GM12878 (cell line): Measurements from ENCODE around the gene PLIN3. TPM values are rescaled to one million over a fixed set of nuclear protein-coding genes. Genes with fewer than 3 reads are reported as not detected.

Experiments used
- ATF2 ChIP-seq: IDR thresholded peaks from 2 replicates; pipeline ENCODE4 v1.6.1; 2012; ENCODE audit warnings: low read length, inconsistent platforms
- BACH1 ChIP-seq: fragments of 450-650 bp; IDR thresholded peaks from 2 replicates; pipeline ENCODE4 v1.6.1; 2017; ENCODE audit warnings: mild to moderate bottlenecking, borderline replicate concordance
- BCL11A ChIP-seq: IDR thresholded peaks from 2 replicates; pipeline ENCODE4 v1.6.1; 2011; ENCODE audit warnings: low read depth, low read length
- CREB1 ChIP-seq: IDR thresholded peaks from 2 replicates; pipeline ENCODE4 v1.6.1; 2012; ENCODE audit warnings: low read depth, mild to moderate bottlenecking, inconsistent platforms
- E2F4 ChIP-seq: IDR thresholded peaks from 2 replicates; pipeline ENCODE4 v1.6.1; 2012; ENCODE audit warnings: low read depth, low read length, improper control_type of control experiment
- E4F1 ChIP-seq: fragments of 450-650 bp; IDR thresholded peaks from 2 replicates; pipeline ENCODE4 v1.6.1; 2018; ENCODE audit warnings: borderline replicate concordance, mild to moderate bottlenecking; ENCODE audit not compliant: partially characterized antibody
- EP300 ChIP-seq, 2 experiments: fragments of 150-350 bp in 1 of 2; IDR thresholded peaks; 2 replicates each; pipeline ENCODE4 v1.6.1; 2011 to 2012; ENCODE audit warnings: low read depth in 2 of 2, low read length in 2 of 2, borderline replicate concordance in 1 of 2, improper control_type of control experiment in 1 of 2, inconsistent platforms in 1 of 2; ENCODE audit not compliant: control insufficient read depth in 1 of 2
- FOS ChIP-seq: IDR thresholded peaks from 3 replicates; pipeline ENCODE4 v1.6.1; 2011; ENCODE audit warnings: borderline replicate concordance; ENCODE audit not compliant: insufficient read length; ENCODE audit errors: extremely low read depth
- GATAD2B ChIP-seq: fragments of 450-650 bp; conservative IDR thresholded peaks from 2 replicates; pipeline ENCODE4 v1.6.1; 2017; ENCODE audit warnings: low read depth, mild to moderate bottlenecking, moderate library complexity
- HDAC6 ChIP-seq: fragments of 200-600 bp; sonication (generic); IDR thresholded peaks from one replicate; pipeline ENCODE4 v1.8.0; 2017; ENCODE audit warnings: antibody characterized with exemption; ENCODE audit not compliant: unreplicated experiment
- JUND ChIP-seq: IDR thresholded peaks from 2 replicates; pipeline ENCODE4 v1.6.1; 2012; ENCODE audit warnings: low read depth, mild to moderate bottlenecking, low read length, improper control_type of control experiment, moderate library complexity
- KDM1A ChIP-seq: fragments of 200-600 bp; sonication (generic); IDR thresholded peaks from 2 replicates; pipeline ENCODE4 v1.6.1; 2016; ENCODE audit warnings: borderline replicate concordance
- MLLT1 ChIP-seq: fragments of 450-650 bp; IDR thresholded peaks from 2 replicates; pipeline ENCODE4 v1.6.1; 2016; ENCODE audit warnings: mild to moderate bottlenecking
- MTA2 ChIP-seq: fragments of 450-650 bp; IDR thresholded peaks from 2 replicates; pipeline ENCODE4 v1.6.1; 2016; ENCODE audit warnings: low read depth, mild to moderate bottlenecking, moderate library complexity
- MTA3 ChIP-seq: IDR thresholded peaks from 2 replicates; pipeline ENCODE4 v1.6.1; 2012; ENCODE audit warnings: low read length, inconsistent platforms, borderline replicate concordance
- NRF1 ChIP-seq: conservative IDR thresholded peaks from 2 replicates; pipeline ENCODE4 v1.6.1; 2011; ENCODE audit warnings: mild to moderate bottlenecking, low read depth, low read length, improper control_type of control experiment
- RBBP5 ChIP-seq: fragments of 200-600 bp; sonication (generic); conservative IDR thresholded peaks from 2 replicates; pipeline ENCODE4 v1.6.1; 2016
- SMAD1 ChIP-seq: fragments of 450-650 bp; IDR thresholded peaks from 2 replicates; pipeline ENCODE4 v1.6.1; 2018; ENCODE audit warnings: mild to moderate bottlenecking, low read depth; ENCODE audit not compliant: partially characterized antibody
- SMAD5 ChIP-seq: IDR thresholded peaks from 2 replicates; pipeline ENCODE4 v1.6.1; 2016; ENCODE audit warnings: antibody characterized with exemption, low read depth
- SPI1 ChIP-seq: IDR thresholded peaks from 2 replicates; pipeline ENCODE4 v1.6.1; 2011; ENCODE audit warnings: low read depth, mild to moderate bottlenecking, low read length, moderate library complexity, borderline replicate concordance; ENCODE audit not compliant: insufficient read depth
- TARDBP ChIP-seq: IDR thresholded peaks from 2 replicates; pipeline ENCODE4 v1.6.1; 2016; ENCODE audit warnings: borderline replicate concordance
- USF1 ChIP-seq: IDR thresholded peaks from 2 replicates; pipeline ENCODE4 v1.6.1; 2011; ENCODE audit warnings: borderline replicate concordance, low read depth, mild to moderate bottlenecking, moderate library complexity, mixed read lengths, low read length; ENCODE audit not compliant: insufficient read depth; ENCODE audit errors: extremely low read length
- ZNF207 ChIP-seq: fragments of 450-650 bp; IDR thresholded peaks from 2 replicates; pipeline ENCODE4 v1.6.1; 2014; ENCODE audit warnings: antibody characterized with exemption, mild to moderate bottlenecking, borderline replicate concordance
- polyA plus RNA-seq, 11 experiments: library from polyadenylated mRNA; depleted of rRNA in 4 of 11; unstranded in 6 of 11; stranded (reverse) in 5 of 11; fragments of >200 nt; fragmentation: Nextera tagmentation in 4 of 11; fragmentation: Illumina TruSeq in 1 of 11; extraction: Ambion mirVana in 4 of 11; extraction: Trizol in 1 of 11; gene quantifications; 1 replicate in 1 of 11; 2 replicates in 10 of 11; pipeline versions ENCODE4 v1.2.1 to v1.2.3, GENCODE V29; 2011 to 2016; ENCODE audit warnings: inconsistent platforms in 2 of 11, missing spikeins in 2 of 11, low read depth in 1 of 11
- total RNA-seq, 4 experiments: library from RNA; depleted of rRNA in 3 of 4; stranded (reverse); fragments of >200 nt in 3 of 4; fragmentation: Illumina TruSeq in 1 of 4; extraction: Trizol in 1 of 4; gene quantifications; 2 replicates each; pipeline versions ENCODE4 v1.2.1 to v1.2.3, GENCODE V29; 2013 to 2021

Gene PLIN3
- total and polyA plus RNA-seq, 10 of the 15 experiments (the other 5 are each of a cell fraction or from before 2014, with no cell fraction given) = 7.7 to 71.4 (median 66.8) TPM

GRCh38 chr19:4831304-4831978 lies 36.0 kb downstream of the PLIN3 start, which contains the start of gene TICAM1 (continued):
- TF ChIP-seq NRF1 (no peak), FOS (no peak), E4F1 (no peak), ZNF207 (peak; percentile 81; the same call in 1 of the 2 replicates), USF1 (no peak), GATAD2B (peak; percentile 99), SMAD5 (0 out of 2 replicates have a peak, but pooled peaks have one; percentile 52), E2F4 (no peak), MTA2 (peak; percentile 63; the same call in 1 of the 2 replicates), SMAD1 (no peak), ATF2 (0 out of 2 replicates have a peak, but pooled peaks have one; percentile 40), BACH1 (peak; percentile 98), KDM1A (no peak), SPI1 (no peak; the same call in 1 of the 2 replicates), BCL11A (no peak), HDAC6 (peak; percentile 31), MTA3 (no peak), EP300 (IDR thresholded peaks at IDR 0.05; ENCODE audit: borderline replicate concordance in 1 of 2, control insufficient read depth in 1 of 2, low read depth in 2 of 2, low read length in 2 of 2) (no peak; a peak in 1 of 4 replicates), JUND (peak; percentile 6; the same call in 1 of the 2 replicates), RBBP5 (no peak), TARDBP (no peak), CREB1 (peak; percentile 38; the same call in 1 of the 2 replicates), MLLT1 (no peak)
